Measurements from ENCODE around the gene SAA4.

DNA sequence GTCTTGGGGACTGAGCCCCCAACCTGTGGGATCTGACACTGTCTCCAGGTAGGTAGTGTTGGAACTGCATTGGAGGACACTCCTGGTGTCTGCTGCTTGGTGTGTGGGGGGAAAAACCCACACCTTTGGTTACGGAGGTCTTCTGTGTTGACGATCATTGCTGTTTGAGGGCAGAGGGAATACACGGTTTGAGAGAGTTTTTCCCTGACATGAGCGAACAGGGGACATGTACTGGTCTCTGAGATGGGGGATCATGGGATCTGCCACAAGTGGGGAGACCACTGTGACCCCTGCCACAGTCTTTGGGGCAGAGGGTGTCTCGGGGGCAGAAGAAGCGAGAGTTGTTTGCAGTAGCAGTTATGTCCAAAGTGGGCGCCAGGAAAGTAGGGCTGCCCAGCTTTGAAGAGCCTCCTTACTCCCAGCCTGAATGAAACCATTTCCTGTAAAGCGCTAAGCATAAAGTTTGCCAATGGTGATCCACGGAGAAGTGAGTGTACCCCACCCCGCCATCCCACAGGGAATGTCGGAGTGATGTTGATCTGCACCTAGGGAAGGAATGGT is 17.3 kb upstream of the SAA4 start:
- TF ChIP-seq, protein P1, sequence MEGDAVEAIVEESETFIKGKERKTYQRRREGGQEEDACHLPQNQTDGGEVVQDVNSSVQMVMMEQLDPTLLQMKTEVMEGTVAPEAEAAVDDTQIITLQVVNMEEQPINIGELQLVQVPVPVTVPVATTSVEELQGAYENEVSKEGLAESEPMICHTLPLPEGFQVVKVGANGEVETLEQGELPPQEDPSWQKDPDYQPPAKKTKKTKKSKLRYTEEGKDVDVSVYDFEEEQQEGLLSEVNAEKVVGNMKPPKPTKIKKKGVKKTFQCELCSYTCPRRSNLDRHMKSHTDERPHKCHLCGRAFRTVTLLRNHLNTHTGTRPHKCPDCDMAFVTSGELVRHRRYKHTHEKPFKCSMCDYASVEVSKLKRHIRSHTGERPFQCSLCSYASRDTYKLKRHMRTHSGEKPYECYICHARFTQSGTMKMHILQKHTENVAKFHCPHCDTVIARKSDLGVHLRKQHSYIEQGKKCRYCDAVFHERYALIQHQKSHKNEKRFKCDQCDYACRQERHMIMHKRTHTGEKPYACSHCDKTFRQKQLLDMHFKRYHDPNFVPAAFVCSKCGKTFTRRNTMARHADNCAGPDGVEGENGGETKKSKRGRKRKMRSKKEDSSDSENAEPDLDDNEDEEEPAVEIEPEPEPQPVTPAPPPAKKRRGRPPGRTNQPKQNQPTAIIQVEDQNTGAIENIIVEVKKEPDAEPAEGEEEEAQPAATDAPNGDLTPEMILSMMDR (IDR thresholded peaks at IDR 0.05; ENCODE audit: low read depth, low read length): no peak
- TF ChIP-seq EZH2phosphoT487 (IDR thresholded peaks at IDR 0.05; ENCODE audit: low read depth): no peak

Measured in OCI-LY3 (cell line).